Hepatocyte (in vitro differentiated cells): ENCODE data around the gene LMF1.

Experiments used
- EZH2 ChIP-seq: fragments of 200-600 bp; sonication (generic); IDR thresholded peaks from 2 replicates; pipeline ENCODE4 v1.6.1; 2016; ENCODE audit warnings: antibody characterized with exemption, mild to moderate bottlenecking, borderline replicate concordance
- TF ChIP-seq, protein P1 (sequence below): fragments of 200-600 bp; sonication (generic); IDR thresholded peaks from 2 replicates; pipeline ENCODE4 v1.5.1; 2016; ENCODE audit warnings: antibody characterized with exemption, mild to moderate bottlenecking; ENCODE audit not compliant: poor library complexity

DNA sequence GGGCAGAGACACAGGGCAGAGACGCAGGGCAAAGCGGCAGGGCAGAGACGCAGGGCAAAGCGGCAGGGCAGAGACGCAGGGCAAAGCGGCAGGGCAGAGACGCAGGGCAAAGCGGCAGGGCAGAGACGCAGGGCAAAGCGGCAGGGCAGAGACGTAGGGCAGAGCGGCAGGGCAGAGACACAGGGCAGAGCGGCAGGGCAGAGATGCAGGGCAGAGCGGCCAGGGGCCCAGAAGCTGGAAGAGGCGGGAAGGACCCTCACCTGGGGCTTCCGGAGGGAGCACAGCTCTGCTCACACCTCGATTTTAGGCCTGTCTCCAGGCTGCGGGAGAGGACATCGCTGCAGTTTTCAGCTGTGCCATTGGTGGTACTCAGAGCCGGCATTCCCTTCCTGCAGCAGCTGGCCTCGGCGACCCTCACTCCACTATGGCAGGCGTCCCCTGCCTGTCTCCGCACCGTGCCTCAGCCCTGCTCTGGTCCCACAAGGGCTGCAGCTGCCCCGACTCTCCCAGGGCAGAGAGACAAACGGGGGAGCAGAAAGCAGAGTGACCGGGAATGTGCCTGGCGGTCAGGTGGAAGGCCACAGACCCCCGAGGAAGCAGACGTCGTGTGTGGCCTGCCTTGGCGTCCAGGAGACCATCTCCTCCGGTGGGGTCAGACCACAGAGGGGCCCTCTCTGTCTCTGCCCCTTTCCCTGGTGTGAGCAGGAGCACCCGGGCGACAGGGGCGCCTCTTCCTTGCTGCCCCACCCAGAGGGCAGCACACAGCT lies 40.7 kb upstream of the LMF1 start:
- TF ChIP-seq, protein P1, sequence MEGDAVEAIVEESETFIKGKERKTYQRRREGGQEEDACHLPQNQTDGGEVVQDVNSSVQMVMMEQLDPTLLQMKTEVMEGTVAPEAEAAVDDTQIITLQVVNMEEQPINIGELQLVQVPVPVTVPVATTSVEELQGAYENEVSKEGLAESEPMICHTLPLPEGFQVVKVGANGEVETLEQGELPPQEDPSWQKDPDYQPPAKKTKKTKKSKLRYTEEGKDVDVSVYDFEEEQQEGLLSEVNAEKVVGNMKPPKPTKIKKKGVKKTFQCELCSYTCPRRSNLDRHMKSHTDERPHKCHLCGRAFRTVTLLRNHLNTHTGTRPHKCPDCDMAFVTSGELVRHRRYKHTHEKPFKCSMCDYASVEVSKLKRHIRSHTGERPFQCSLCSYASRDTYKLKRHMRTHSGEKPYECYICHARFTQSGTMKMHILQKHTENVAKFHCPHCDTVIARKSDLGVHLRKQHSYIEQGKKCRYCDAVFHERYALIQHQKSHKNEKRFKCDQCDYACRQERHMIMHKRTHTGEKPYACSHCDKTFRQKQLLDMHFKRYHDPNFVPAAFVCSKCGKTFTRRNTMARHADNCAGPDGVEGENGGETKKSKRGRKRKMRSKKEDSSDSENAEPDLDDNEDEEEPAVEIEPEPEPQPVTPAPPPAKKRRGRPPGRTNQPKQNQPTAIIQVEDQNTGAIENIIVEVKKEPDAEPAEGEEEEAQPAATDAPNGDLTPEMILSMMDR = no peak
- no peak for TF ChIP-seq EZH2
